Right atrium auricular region (tissue), 2 donors: ENCODE measurements around the gene SLIT1. TPM values are rescaled to one million over a fixed set of nuclear protein-coding genes. Genes with fewer than 3 reads are reported as not detected.

Experiments used
- DNase-seq: peaks from one replicate; pipeline ENCODE4 v3.0.0-alpha.2; 2019; ENCODE audit warnings: low spot score
- H3K27ac ChIP-seq, 2 donors: fragments of 200-600 bp; sonication (generic); 1 replicate in 1 of 2; 2 replicates in 1 of 2; pipeline ENCODE4 v1.5.1; 2016 to 2019
- H3K27me3 ChIP-seq, 2 donors: fragments of 200-600 bp; sonication (generic); one replicate each; pipeline versions ENCODE4 v1.5.1 to v1.6.0; 2017 to 2019
- H3K36me3 ChIP-seq: fragments of 200-600 bp; sonication (generic); one replicate; pipeline ENCODE4 v1.5.1; 2016
- H3K4me1 ChIP-seq, 2 donors: fragments of 200-600 bp; sonication (generic); one replicate each; pipeline versions ENCODE4 v1.5.1 to v1.6.0; 2017 to 2019
- H3K4me3 ChIP-seq, 2 donors: fragments of 200-600 bp; sonication (generic); 1 replicate in 1 of 2; 2 replicates in 1 of 2; pipeline ENCODE4 v1.5.1; 2017 to 2019; ENCODE audit warnings: mild to moderate bottlenecking in 1 of 2, moderate library complexity in 1 of 2
- H3K9me3 ChIP-seq, 2 donors: fragments of 200-600 bp; sonication (generic); one replicate each; pipeline ENCODE4 v1.5.1; 2019
- total RNA-seq, 2 donors: library from RNA; depleted of rRNA; stranded (reverse); fragments of >200 nt; gene quantifications; one replicate each; pipeline ENCODE4 v1.1.0, GENCODE V29; 2016
- TF ChIP-seq, protein P1 (sequence below), 2 donors: fragments of 200-600 bp; sonication (generic); IDR thresholded peaks; one replicate each; pipeline ENCODE4 v1.5.1; 2019; ENCODE audit warnings: antibody characterized with exemption in 2 of 2

The SLIT1 gene
- total RNA-seq, 2 donors from 2014 or later, result not detected

DNA sequence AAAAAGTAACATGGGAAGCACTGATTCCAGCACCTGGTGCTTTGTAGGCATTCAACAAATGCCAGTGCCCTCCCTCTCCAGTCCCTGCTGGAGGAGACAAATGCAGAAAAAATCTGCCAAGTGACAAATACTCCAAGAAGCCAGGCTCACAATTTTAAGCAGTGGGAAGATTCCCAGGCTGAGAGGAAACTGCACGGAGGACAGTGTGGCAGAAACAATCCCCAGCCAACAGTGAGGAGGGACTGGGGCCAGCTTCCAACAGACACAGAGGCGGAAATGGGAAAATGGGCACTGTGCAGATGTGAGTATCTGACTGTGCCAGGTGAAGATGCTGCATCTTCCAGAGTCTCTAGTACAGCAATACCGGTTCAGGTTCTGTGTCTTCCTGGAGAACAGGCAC is 106.3 kb downstream of the SLIT1 start:
- Histone ChIP-seq H3K4me3 (no peak overlapping the region), H3K27me3 (no peaks in the 10 kb centered on the region), H3K9me3 (no peaks in the 10 kb centered on the region), H3K36me3 (no peaks in the 10 kb centered on the region), H3K4me1 (peaks cover 0 to 5% of the 10 kb centered on the region in 2 donors), H3K27ac (no peak overlapping the region)
- TF ChIP-seq, protein P1, sequence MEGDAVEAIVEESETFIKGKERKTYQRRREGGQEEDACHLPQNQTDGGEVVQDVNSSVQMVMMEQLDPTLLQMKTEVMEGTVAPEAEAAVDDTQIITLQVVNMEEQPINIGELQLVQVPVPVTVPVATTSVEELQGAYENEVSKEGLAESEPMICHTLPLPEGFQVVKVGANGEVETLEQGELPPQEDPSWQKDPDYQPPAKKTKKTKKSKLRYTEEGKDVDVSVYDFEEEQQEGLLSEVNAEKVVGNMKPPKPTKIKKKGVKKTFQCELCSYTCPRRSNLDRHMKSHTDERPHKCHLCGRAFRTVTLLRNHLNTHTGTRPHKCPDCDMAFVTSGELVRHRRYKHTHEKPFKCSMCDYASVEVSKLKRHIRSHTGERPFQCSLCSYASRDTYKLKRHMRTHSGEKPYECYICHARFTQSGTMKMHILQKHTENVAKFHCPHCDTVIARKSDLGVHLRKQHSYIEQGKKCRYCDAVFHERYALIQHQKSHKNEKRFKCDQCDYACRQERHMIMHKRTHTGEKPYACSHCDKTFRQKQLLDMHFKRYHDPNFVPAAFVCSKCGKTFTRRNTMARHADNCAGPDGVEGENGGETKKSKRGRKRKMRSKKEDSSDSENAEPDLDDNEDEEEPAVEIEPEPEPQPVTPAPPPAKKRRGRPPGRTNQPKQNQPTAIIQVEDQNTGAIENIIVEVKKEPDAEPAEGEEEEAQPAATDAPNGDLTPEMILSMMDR (IDR thresholded peaks at IDR 0.05), result no peak
- no peak for DNase-seq

DNA sequence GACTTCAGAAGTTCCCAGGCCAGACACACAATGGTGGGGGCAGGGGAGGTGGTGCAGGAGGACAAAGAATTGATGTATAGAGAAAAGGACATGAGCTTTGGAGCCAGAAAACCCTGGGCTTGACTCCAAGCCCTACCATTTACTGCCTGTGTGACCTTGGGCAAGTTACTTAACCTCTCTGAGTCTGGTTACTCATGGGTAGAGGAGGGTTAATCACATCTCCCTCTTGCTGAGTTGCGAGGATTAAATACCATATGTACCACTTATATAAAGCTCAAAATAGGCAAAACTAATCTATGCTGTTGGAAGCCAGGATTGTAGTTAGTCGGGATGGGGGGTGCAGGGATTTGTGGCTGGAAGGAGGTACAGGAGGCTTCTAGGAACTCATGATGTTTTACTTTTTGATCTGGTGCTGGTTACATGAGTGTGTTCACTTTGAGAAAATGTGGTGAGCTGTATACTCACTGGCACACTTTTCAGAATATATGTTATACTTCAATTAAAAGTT is 106.8 kb downstream of the SLIT1 start:
- Histone ChIP-seq H3K27ac (no peak overlapping the region), H3K4me3 (no peak overlapping the region), H3K27me3 (no peaks in the 10 kb centered on the region), H3K36me3 (no peaks in the 10 kb centered on the region), H3K9me3 (no peaks in the 10 kb centered on the region), H3K4me1 (peaks cover 0 to 5% of the 10 kb centered on the region in 2 donors)
- DNase-seq, result no peak
- TF ChIP-seq, protein P1 (IDR thresholded peaks at IDR 0.05), result no peak

DNA sequence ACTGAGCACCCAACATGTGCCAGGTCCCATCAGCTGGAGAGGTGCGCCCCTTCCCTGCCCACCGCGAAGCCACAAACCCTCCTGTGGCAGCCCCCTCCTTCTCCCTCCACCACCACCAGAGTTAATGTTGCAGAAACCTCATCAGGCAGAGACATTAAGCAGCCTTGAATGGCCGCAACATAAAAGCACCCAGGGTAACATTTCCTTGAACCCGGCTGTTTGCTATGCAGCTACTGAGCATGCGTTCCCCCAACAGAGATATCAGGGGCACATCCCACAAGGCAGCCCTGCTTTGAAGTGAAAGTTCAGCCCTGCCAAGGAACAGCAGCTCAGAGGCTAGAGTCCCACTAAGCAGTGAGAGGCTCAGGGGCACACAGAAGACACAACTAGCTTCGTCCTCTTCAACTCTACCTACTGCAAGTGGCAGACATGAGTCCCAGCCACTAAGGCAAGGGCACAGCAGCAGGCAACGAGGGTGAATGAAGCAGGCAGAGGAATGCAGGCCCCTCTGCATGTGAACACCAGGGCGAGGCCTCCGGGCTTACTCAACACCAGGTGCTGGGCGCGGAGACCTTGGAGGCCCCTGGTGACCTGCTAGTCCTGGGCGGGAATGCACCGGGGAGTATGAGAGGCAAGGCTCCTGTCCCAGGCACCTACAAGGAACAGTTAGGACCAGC is 107.4 kb downstream of the SLIT1 start:
- H3K4me3 ChIP-seq, result no peak overlapping the region
- TF ChIP-seq, protein P1 (IDR thresholded peaks at IDR 0.05), result no peak
- peaks cover 0 to 5% of the 10 kb centered on the region in 2 donors for H3K4me1 ChIP-seq
- no peaks in the 10 kb centered on the region for H3K27me3 ChIP-seq
- DNase-seq, result no peak
- H3K36me3 ChIP-seq, result no peaks in the 10 kb centered on the region
- H3K9me3 ChIP-seq, result no peaks in the 10 kb centered on the region
- H3K27ac ChIP-seq, result no peak overlapping the region

DNA sequence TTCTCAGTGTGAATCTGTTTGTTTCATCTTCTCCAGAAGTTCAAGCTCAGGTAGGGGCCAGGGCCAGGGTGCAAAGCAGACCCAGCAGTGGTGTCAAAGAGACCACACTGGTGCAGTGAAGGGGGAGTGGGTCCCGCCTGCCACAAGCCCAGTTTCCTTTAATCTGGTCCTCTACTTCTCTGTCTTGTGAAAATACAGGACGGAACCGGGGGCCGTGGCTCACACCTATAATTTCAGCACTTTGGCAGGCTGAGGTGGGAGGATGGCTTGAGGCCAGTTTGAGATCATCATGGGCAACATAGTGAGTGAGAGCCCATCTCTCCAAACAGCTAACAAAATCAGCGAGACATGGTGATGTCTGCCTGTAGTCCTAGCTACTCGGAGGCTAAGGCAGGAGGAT is 109.0 kb downstream of the SLIT1 start:
- TF ChIP-seq, protein P1 (IDR thresholded peaks at IDR 0.05), result no peak
- H3K36me3 ChIP-seq, result no peaks in the 10 kb centered on the region
- no peak for DNase-seq
- no peaks in the 10 kb centered on the region for H3K27me3 ChIP-seq
- H3K4me1 ChIP-seq, result peaks cover 0 to 10% of the 10 kb centered on the region in 2 donors
- no peak overlapping the region for H3K4me3 ChIP-seq
- H3K9me3 ChIP-seq, result no peaks in the 10 kb centered on the region
- H3K27ac ChIP-seq, result no peak overlapping the region

DNA sequence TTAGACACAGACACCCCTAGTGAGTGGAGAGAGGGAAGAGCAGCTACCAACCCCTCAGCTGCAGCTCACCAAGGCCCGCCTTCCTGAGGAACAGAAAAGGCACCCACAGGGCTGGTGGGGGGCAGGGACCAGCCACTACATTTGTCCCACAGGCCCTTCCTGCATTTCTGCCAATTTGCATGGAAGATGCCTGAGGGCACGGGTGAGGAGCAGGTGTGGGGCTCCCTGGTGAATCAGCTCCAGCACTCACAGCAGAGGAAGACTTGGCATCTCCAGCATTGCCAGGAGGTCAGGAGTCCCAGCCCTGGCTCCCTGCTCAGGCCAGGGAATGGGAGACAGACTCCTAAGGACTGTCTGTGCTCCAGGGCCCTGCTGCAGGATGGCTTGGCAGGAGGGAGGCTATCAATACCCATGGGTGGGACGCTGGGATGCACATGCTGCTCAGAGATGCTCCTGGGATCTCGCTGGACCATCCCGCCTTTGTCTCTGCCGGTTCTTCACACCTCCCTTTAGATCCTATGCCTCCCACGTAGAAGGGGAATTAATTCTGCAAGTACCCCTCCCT is 109.7 kb downstream of the SLIT1 start:
- TF ChIP-seq, protein P1 (IDR thresholded peaks at IDR 0.05), result no peak
- Histone ChIP-seq H3K27me3 (no peaks in the 10 kb centered on the region), H3K9me3 (no peaks in the 10 kb centered on the region), H3K4me3 (no peak overlapping the region), H3K36me3 (no peaks in the 10 kb centered on the region), H3K27ac (no peak overlapping the region), H3K4me1 (peaks cover 0 to 10% of the 10 kb centered on the region in 2 donors)
- DNase-seq, result no peak
